Psoas muscle (tissue), 8 donors: ENCODE data around the gene LANCL2. TPM values are rescaled to one million over a fixed set of nuclear protein-coding genes. Genes with fewer than 3 reads are reported as not detected.

Source experiments
- ATAC-seq, 4 donors: fragments of 200-7000 bp; cut with Tn5 transposase; one replicate each; pipeline ENCODE4 v1.9.1; 2020; ENCODE audit warnings: moderate library complexity in 3 of 4, mild to moderate bottlenecking in 2 of 4
- DNase-seq, 2 donors: peaks; one replicate each; pipeline ENCODE4 v3.0.0-alpha.2; 2020
- H3K27ac ChIP-seq: fragments of 200-600 bp; one replicate; pipeline ENCODE4 v1.8.0; 2022
- H3K27me3 ChIP-seq, 3 donors: fragments of 200-600 bp in 1 of 3; one replicate each; pipeline versions ENCODE4 v1.6.1 to v1.8.0; 2013 to 2022; ENCODE audit warnings: low read length in 2 of 3, mild to moderate bottlenecking in 2 of 3, moderate library complexity in 1 of 3; ENCODE audit not compliant: insufficient read depth in 3 of 3
- H3K36me3 ChIP-seq, 2 donors: fragments of 200-600 bp in 1 of 2; one replicate each; pipeline versions ENCODE4 v1.6.1 to v1.8.0; 2013 to 2022; ENCODE audit warnings: low read depth in 1 of 2, mild to moderate bottlenecking in 1 of 2, moderate library complexity in 1 of 2; ENCODE audit not compliant: insufficient read depth in 1 of 2
- H3K4me1 ChIP-seq: fragments of 200-600 bp; one replicate; pipeline ENCODE4 v1.8.0; 2022
- H3K4me3 ChIP-seq: fragments of 200-600 bp; one replicate; pipeline ENCODE4 v1.8.0; 2022; ENCODE audit warnings: mild to moderate bottlenecking
- H3K9me3 ChIP-seq: fragments of 200-600 bp; one replicate; pipeline ENCODE4 v1.8.0; 2022
- WGBS, 3 donors: extraction: QIAGEN DNeasy Blood & Tissue Kit; methylation state at CpG; one replicate each; pipeline versions ENCODE4 v1.1.6 to v1.1.7; 2013; 5-methylcytosine and 5-hydroxymethylcytosine counted together
- intact Hi-C, 2 donors: fragments of 100-400 bp; cut with DNase I; formaldehyde crosslinking; loops; one replicate each; pipeline versions ENCODE4 v1.11.0 to v1.14.2; 2022
- polyA plus RNA-seq, 3 donors: library from polyadenylated mRNA; stranded (reverse); fragments of 200-250 nt; gene quantifications; one replicate each; pipeline ENCODE4 v1.2.3, GENCODE V29; 2013
- total RNA-seq, 4 donors: library from RNA; stranded (reverse); fragmentation: NEBNext Ultra II Directional in 2 of 4; extraction: Animal tissue kit (Norgen Biotek cat#: 25700) in 2 of 4; gene quantifications; one replicate each; pipeline versions ENCODE4 v1.2.1 to v1.2.4, GENCODE V29; 2021 to 2023
- TF ChIP-seq, protein P1 (sequence below): fragments of 200-600 bp; IDR thresholded peaks from one replicate; pipeline ENCODE4 v1.8.0; 2022; ENCODE audit warnings: antibody characterized with exemption
- donor health status: healthy with polysubstance abuse.
- donor health status: DM: no; HTN: no; CAD: no; lungs with moderate emphysema.
- donor health status: Bipolar disorder and iron deficiency.
- donor health status: healthy.
- donor health status: DM: yes; HTN: yes; CAD: no.
- donor health status: DM: no; HTN: no; CAD: no.
- donor health status: DM: no; HTN: no; CAD: no.
- donor health status: DM: yes; HTN: yes; CAD: no.

LANCL2 gene
- total and polyA plus RNA-seq, 7 donors = 5.4 to 16.9 (median 9.6) TPM

DNA sequence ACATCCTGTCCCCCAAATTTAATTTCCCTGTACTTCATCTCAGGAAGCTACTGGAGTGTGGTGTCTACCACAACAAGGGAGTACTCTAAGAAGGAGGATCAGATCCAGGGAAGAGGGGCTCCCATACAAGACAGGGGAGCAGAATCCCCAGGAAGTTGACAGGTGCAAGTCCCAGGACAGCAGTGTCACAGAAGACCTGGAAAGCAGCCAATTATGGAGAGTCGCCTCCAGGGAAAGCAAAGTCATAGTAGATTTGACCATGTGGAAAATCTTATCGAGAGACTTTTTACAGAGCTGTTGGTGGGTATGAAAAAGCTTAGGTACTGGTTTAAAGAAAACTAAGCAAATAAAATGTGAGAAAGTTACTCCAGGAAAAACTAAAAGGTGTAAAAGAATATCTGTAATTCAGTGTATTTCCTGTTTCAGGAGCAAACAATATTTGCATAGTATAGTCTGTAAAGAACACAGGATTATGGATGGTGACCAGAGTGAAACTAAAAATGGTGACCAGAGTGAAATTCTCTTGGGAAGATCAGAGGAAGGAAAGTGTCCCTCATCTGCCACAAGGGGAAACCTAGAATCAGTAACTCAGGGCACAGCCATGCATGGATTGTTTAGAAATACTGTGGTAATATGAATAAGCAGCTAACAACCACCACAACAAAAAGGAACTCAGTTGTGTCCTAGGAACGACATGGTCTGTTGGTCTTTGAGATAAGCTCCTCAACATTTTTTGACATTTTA, 44.5 kb downstream of the LANCL2 start:
- ATAC-seq (peak in 1 of 4 donors; percentile 49), DNase-seq (no peak)
- no peaks in the 10 kb centered on the region for H3K27me3 ChIP-seq
- no peak overlapping the region for H3K4me3 ChIP-seq
- no peak overlapping the region for H3K27ac ChIP-seq
- intact Hi-C loops = no loop called here
- no peaks in the 10 kb centered on the region for H3K9me3 ChIP-seq
- no peaks in the 10 kb centered on the region for H3K4me1 ChIP-seq
- TF ChIP-seq, protein P1, sequence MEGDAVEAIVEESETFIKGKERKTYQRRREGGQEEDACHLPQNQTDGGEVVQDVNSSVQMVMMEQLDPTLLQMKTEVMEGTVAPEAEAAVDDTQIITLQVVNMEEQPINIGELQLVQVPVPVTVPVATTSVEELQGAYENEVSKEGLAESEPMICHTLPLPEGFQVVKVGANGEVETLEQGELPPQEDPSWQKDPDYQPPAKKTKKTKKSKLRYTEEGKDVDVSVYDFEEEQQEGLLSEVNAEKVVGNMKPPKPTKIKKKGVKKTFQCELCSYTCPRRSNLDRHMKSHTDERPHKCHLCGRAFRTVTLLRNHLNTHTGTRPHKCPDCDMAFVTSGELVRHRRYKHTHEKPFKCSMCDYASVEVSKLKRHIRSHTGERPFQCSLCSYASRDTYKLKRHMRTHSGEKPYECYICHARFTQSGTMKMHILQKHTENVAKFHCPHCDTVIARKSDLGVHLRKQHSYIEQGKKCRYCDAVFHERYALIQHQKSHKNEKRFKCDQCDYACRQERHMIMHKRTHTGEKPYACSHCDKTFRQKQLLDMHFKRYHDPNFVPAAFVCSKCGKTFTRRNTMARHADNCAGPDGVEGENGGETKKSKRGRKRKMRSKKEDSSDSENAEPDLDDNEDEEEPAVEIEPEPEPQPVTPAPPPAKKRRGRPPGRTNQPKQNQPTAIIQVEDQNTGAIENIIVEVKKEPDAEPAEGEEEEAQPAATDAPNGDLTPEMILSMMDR = peak; percentile 18
- 25 to 41% (median 40%) methylated on average over 3 of the region's 3 CpGs for WGBS, 3 donors
- H3K36me3 ChIP-seq = peaks cover 0 to 49% of the 10 kb centered on the region in 2 donors

DNA sequence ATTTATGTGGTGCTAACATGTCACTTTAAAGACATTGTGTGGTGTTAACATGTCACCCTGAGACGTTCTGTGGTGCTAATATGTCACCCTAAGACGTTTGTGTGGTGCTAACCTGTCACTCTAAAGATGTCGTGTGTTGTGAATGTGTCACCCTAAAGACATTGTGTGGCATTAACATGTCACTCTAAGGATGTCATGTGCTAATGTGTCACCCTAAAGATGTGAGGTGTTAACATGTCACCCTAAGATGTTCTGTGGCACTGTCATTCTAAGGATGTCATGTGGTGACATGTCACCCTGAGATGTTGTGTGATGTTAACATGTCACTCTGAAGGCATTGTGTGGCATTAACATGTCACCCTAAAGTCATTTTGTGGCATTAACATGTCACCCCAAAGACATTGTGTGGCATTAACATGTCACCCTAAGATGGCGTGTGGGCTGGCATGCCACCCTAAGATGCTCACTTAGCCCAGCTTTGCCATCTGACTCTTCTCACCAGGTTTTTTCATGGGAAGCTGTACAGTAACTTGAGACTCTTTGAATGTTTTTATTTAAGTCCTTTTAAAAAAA, 45.6 kb downstream of the LANCL2 start:
- no peak overlapping the region for H3K4me3 ChIP-seq
- WGBS, 3 donors = 75 to 82% (median 75%) methylated on average over 4 of the region's 4 CpGs
- ATAC-seq (no peak), DNase-seq (no peak)
- peaks cover 0 to 43% of the 10 kb centered on the region in 2 donors for H3K36me3 ChIP-seq
- H3K27me3 ChIP-seq = no peaks in the 10 kb centered on the region
- H3K27ac ChIP-seq = no peak overlapping the region
- H3K4me1 ChIP-seq = no peaks in the 10 kb centered on the region
- no peaks in the 10 kb centered on the region for H3K9me3 ChIP-seq
- intact Hi-C loops = no loop called here
- TF ChIP-seq, protein P1 = no peak

DNA sequence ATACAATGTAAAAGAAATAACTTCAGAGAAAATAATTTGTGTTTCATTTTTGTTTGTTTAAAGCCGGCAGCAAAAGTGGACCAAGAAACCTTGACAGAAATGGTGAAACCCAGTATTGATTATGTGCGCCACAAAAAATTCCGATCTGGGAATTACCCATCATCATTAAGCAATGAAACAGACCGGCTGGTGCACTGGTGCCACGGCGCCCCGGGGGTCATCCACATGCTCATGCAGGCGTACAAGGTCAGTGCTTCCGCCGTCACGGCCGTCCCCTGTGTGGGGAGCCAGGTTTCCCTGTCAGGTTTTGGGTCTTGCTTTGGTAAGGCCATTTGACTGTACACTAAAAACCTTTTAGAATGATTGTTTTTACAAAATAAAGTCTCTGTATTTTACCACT, 46.7 kb downstream of the LANCL2 start:
- WGBS, 3 donors = 93 to 95% (median 93%) methylated on average over 12 of the region's 12 CpGs
- intact Hi-C loops = no loop called here
- no peak for DNase-seq
- Histone ChIP-seq H3K4me3 (no peak overlapping the region), H3K4me1 (no peaks in the 10 kb centered on the region), H3K36me3 (peaks cover 0 to 34% of the 10 kb centered on the region in 2 donors), H3K27me3 (no peaks in the 10 kb centered on the region), H3K27ac (no peak overlapping the region), H3K9me3 (no peaks in the 10 kb centered on the region)
- TF ChIP-seq, protein P1 = no peak
- ATAC-seq = no peak

DNA sequence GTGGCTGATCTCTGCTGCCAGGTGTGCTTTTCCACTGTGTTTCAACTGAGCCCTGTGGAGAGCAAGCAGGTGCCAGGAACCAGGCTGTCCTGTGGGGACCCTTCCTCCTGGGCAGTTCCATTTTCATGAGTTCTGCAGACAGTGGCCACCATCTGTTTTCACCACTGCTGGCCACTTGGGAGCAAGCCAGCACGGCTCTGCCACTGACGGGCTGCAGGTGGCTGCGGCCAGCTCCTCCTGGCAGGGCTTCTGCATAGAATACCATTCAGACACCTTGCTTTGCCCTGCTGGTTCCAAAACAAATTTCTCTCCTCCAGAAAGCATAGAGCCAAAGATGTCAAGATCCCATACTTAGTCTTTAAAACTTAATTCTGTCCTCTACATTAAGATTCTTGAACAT, 48.3 kb downstream of the LANCL2 start:
- Histone ChIP-seq H3K4me3 (no peak overlapping the region), H3K9me3 (no peaks in the 10 kb centered on the region), H3K36me3 (peaks cover 0 to 22% of the 10 kb centered on the region in 2 donors), H3K4me1 (no peaks in the 10 kb centered on the region), H3K27me3 (no peaks in the 10 kb centered on the region), H3K27ac (no peak overlapping the region)
- intact Hi-C loops = no loop called here
- 33 to 51% (median 37%) methylated on average over 3 of the region's 3 CpGs for WGBS, 3 donors
- no peak for ATAC-seq
- TF ChIP-seq, protein P1 = no peak
- DNase-seq = no peak
